NCI-H524 treated with DMSO at 0.1 percent for 48 hours (cell line): ENCODE results near the gene SPTLC1.
"Not testable (repeated sequence)": the region's sequence is repeated elsewhere in the genome, so short reads cannot be mapped to it uniquely, and the experiment has no call there.

Experiments used
- DNase-seq: peaks from one replicate; lab custom pipeline; 2025; lab: John Stamatoyannopoulos, UW

SPTLC1 gene

GRCh38 chr9:92140754-92141143 lies 25.5 kb upstream of the SPTLC1 start:
- DNase-seq: no peak

- DNase-seq: no peak
These were observed 25.0 kb upstream of the SPTLC1 start for GRCh38 chr9:92140074-92140753.

GRCh38 chr9:92138960-92139540 lies 23.8 kb upstream of the SPTLC1 start:
- not testable (repeated sequence) for DNase-seq

DNA sequence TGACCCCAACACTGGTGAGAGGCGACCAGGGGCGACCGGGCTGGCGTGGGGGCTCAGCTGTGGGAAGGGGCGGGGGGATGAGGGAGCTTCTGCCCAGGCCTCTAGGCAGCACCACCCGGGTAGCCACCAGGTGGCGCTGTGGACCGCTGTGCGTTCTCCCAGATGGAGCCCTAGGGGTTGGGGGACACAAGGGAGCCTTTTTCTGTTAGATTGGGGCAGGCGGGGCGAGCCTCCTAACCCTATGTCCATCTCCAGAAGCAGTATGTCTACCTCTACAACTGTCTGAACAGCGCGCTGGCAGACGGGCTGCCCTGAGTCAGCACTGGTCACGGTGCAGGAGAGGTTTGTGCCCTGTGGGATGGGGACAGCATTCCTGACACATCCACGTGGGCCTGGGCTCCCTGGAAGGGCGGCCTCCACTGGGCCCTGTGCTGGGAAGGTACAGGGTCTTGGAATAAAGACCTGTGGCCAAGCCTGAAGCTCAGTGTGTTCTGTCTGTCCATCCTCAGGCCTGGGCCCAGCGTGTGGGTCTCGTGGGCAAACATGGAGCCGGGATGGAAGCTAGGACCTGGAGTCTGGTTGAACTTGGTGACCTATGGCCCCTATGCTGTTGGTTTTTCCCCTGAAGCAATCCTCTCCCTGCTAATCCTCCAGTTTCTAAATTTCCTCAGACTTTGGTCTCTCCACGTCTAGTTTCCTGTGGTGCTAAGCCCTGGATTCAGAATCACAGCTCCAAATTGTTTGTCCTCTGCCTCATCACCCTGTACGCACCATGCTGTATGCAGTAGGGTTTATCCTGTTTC lies 23.1 kb upstream of the SPTLC1 start:
- no peak for DNase-seq

GRCh38 chr9:92136184-92136858 lies 21.1 kb upstream of the SPTLC1 start:
- no peak for DNase-seq

- DNase-seq: no peak
These were observed 20.4 kb upstream of the SPTLC1 start for GRCh38 chr9:92135576-92135975.

- DNase-seq: peak; percentile 32
These were observed 18.9 kb upstream of the SPTLC1 start for GRCh38 chr9:92133949-92134604.

DNA sequence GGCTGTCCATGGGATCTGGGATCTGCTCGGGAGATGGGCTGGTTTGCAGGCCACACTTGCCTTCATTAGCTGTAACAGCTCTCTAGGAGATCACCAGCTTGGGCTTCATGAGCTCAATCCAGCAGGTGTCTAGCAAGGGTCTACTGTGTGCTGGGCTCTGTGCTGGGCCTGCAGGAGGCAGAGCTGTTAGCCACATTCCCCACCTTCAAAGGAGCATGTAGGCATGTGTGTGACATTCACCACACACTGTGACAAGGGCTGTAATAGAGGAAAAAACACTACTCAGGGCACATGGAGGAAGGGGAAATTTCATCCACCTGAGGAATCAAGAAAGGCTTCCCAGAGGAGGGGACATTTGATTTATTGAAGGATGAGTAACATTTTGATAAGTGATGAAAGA lies 17.7 kb upstream of the SPTLC1 start:
- not testable (repeated sequence) for DNase-seq

GRCh38 chr9:92132501-92132900 lies 17.3 kb upstream of the SPTLC1 start:
- no peak for DNase-seq

GRCh38 chr9:92122800-92123199 lies 7.6 kb upstream of the SPTLC1 start:
- DNase-seq: no peak

- no peak for DNase-seq
These were observed 6.8 kb upstream of the SPTLC1 start for GRCh38 chr9:92122061-92122460.

DNA sequence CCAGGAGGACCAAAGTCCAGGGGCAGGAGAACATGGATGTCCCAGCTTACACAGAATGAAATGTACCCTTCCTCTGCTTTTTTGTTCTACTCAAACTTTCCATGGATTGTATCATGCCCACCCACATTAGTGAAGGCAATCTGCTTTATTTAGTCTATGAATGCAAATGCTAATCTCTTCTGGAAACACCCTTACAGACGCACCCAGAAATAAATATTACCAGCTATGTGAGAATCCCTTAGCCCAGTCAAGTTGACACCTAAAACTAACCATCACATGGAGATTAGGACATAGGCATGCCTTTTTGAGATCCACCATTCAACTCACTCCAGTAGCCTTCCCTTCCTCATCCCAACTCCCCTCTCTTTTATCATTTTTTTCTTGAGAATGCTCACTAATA lies 6.1 kb upstream of the SPTLC1 start:
- no peak for DNase-seq

GRCh38 chr9:92120138-92120537 lies 4.9 kb upstream of the SPTLC1 start:
- no peak for DNase-seq

DNA sequence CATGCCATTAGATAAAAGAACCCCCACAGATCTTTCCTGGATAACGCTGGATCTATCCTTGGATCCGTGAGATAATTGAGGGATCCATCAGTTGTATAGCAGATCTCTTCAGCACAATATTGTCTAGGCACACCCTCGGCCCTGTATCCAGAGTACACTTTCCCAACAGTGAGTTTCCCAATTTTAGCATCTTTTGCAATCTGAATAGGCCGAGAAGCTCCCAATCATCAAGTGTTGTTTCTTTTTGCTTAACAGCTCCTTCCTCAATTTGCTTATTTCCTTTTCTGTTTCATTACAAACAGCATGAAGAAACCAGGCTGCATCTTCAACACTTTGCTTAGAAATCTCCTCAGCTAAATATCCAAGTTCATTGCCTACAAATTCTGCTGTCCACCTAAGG lies 4.4 kb upstream of the SPTLC1 start:
- DNase-seq: no peak

DNA sequence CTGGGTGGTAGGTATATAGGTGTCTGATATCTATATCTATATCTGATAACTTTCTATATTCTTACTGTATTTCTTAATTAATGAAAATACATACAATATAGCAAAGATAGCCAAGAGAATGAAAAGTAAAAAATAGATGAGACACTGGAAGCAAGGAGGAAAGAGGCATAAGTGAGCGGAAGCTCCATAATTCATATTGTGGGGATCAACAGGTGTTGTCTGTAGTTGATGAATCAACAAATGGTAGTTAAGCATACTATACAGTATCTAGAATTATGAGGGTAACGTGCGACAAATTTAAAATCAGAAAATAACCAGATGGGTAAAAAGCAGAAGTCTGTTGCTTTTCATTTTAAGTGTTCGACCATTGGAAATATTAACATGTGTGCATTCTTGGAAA lies 7.1 kb downstream of the SPTLC1 start:
- DNase-seq: no peak

GRCh38 chr9:92105446-92106225 lies 9.6 kb downstream of the SPTLC1 start:
- DNase-seq: not testable (repeated sequence)

GRCh38 chr9:92103601-92104000 lies 11.6 kb downstream of the SPTLC1 start:
- DNase-seq: not testable (repeated sequence)

DNA sequence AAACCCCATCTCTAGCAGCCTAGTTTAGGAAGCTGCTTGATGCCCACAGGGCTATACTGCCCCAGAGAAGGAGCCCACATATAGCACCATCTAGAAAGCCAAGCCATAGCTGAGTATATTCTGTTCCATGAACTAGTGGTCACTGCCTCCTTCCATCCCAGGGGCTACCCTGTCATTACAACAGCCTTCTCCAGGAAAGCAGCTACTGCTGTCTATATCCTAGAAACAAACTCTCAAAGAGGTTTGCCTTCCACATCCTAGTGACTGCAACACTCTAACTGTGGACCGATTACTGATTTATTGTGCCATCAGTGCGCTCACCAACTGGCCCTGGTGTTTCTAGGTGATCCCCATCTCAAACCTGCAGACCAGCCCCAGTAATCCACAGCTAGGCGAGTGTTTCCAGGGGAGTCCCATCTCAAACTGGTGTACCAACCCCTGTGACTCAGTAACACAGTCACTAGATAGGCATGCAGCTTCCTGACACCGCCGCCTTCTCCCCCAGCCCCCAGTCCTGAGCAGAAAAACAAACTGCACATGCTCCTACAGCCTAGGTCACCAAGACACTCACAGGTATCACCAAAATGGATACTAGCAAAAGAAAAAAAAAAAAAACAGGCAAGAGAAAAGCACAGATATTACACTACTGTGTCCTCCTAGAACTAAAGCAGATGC lies 14.8 kb downstream of the SPTLC1 start:
- DNase-seq: no peak

DNA sequence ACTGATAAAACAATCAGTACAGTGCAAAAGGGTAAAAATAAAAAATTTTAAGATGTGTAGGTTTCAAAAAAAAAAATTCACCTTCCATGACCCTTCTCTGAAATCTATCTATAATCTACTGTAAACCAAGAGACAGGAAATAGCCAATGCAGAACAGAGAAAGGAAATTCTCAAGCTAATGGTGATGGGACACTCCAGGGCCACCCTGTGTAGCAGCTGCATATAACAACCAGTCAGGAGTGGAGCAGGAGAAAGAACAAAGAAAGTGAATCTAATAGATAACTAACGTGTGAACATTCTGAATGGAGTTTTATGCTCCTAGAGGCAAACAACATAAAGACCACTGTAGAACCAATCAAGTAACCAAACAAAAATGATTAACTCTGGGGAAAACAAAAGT lies 16.6 kb downstream of the SPTLC1 start:
- DNase-seq: no peak

GRCh38 chr9:92097997-92098482 lies 17.2 kb downstream of the SPTLC1 start:
- DNase-seq: no peak

DNA sequence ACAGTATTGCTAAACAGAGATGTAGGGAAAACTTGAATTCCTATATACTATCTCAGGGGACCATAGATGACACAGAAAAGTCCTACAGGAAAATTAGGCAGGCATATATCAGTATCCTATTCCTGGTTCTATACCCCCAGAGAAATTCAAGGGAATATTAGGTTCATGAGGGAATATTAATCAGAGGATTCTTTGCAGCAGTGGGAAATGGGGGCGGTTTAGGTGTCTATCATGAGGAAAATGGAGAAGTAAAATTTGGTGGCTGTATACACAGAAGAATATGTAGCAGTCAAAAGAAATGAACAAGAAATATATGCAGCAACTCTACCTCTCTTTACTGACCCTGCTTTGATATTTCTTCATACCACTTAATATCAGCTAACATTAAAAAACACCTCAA lies 20.0 kb downstream of the SPTLC1 start:
- no peak for DNase-seq
